Islet of Langerhans (tissue), 1 donor: ENCODE data around the gene TERT.

ENCODE experiments used
- FAIRE-seq: peaks from one replicate; lab custom pipeline; 2011; peaks lifted over from hg19 to GRCh38; lab: Jason Lieb, UNC

Gene TERT

DNA sequence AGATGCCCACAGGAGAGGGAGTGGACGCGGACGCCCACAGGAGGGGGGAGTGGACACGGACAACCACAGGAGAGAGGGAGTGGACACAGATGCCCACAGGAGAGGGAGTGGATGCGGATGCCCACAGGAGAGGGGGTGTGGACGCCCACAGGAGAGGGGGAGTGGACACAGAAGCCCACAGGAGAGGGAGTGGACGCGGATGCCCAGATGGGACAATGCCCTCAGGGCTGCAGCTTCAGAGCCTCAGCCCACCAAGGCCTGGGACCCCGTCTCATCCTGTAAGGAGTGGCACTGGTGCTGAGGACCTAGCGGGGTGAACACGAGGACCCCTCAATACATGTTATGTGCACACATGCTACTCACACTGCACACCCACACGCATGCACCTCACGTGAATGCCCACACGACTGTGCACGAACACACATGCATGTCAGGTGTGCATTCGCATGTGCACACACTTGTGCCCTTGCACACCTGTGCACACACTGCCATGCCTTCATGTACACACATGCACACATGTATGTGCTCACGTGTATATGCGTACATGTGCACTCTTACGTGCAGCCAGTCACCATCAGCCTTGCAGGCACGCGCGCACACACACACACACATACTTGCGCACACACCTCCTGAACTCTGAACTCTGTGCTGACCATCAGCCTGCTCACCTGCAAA is 34.9 kb downstream of the TERT start:
- no peak for FAIRE-seq

DNA sequence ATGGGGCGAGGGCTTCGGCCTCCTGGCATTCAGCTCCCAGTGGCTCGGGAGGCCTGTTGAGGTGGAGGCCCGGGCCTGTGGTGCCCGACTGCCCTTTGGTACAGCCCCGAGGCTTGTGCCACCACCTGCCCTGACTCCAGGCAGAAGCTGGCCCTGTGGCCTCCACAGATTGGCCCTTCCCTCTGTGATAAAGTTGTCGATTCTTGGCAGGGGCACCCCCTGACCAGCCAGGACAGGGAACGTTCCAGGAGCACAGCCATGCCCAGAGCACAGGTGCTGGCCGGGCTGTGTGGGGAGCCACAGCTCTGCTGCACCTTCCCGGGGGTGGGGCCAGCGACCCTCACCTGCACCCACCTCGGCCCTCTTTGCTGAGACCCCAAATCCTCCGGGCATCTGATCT is 37.0 kb downstream of the TERT start:
- no peak for FAIRE-seq

DNA sequence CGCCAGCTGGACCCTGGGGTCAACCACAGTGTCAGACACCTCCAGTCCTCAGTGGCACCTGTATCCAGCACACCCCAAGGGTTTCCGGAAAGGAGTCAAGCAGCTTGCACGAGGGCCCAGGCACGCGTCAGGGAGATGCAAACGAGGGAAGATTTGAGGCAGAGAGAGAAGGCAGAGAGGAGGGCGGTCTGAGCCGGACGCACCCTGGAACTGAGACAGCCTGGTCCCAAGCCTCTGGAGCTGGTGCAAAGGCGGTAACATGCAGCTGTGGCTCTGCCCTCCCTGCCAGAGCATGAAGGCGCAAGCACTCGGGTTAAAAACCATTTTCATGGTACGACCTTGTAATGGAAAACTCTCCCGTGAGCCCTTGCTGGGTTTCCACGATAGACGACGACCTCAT is 37.5 kb downstream of the TERT start:
- FAIRE-seq = no peak

- no peak for FAIRE-seq
Measured at GRCh38 chr5:1256776-1257175, 38.1 kb downstream of the TERT start.

GRCh38 chr5:1255081-1255561 is 39.7 kb downstream of the TERT start:
- no peak for FAIRE-seq

GRCh38 chr5:1254196-1254595 is 40.7 kb downstream of the TERT start:
- FAIRE-seq = no peak

DNA sequence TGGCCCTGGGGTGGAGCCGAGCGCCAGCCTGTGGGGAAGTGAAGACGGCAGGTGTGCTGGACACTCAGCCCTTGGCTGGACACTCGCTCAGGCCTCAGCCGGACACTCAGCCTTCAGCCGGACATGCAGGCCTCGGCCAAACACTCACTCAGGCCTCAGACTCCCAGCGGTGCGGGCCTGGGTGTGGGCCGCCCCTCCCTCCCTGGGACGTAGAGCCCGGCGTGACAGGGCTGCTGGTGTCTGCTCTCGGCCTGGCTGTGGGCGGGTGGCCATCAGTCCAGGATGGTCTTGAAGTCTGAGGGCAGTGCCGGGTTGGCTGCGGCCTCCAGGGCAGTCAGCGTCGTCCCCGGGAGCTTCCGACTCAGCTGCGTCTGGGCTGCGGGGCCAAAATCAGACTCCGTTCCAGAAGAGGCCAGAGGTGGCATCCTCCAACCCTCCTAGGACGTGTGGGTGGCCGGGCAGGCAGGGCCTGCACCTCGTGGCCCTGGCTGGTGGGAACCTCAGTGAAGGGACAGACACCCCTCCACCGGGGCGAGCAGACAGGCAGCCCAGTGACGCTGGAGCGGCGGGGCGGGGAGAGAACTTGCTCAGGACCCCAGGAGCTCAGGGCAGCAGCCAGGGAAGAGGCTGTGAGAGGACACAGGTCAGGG is 41.3 kb downstream of the TERT start:
- FAIRE-seq = no peak

DNA sequence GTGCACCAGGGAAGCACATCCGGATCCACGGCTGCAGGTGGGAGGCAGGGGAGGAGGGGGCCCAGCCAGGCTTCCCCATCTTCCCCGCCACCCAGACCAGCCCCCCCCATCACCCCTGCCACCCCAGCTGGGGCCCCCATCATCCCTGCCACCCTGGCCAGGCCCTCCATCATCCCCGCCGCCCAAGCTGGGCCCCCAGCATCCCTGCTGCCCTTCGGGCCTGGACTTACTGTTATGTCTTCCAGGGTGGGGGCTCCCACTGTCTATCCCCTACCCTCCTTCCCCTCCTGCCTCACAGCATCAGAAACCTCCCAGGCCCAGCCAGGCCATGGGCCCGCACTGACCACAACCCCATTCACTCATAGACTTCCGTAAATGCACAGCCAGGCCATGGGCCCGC is 42.2 kb downstream of the TERT start:
- FAIRE-seq = no peak

DNA sequence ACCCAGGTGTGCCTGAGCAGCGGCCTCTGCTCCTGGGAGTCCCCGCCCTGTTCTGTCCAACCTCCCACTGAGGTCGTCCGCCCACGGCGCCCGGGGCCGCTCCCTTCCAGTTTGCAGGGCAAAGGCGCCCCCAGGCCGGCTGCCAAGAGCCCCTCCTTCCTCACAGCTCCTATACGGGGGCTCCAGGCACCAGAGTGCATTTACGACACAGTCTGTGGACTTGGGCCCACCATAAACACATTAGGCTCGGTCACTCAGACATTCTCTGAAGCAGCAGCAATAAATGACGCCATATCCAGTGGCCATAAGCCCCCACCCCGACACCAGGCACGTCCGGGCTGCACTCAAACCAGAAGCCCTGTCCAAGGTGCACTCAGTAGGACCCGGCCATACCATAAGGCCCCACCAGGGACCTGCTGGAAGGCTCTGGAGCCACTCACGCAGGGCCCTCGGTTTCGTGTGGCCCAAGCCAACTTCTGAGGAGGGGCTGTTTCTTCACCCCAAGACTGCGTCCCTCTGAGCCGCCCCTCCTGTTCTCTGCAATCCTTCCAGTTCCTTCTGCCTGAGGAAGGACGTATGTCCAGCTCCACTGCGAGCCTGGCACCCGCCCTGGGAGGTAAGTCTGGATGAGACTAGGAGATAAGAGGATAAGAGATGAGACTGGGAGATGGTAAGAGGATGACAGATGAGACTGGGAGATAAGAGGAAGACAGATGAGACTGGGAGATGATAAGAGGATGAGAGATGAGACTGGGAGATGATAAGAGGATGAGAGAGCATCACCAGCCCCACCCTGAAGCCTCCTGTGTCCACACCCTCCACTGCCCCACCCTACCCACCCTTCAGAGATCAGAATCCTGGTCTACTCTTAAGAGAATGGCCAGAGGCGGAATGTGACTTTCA is 42.9 kb downstream of the TERT start:
- FAIRE-seq = no peak

DNA sequence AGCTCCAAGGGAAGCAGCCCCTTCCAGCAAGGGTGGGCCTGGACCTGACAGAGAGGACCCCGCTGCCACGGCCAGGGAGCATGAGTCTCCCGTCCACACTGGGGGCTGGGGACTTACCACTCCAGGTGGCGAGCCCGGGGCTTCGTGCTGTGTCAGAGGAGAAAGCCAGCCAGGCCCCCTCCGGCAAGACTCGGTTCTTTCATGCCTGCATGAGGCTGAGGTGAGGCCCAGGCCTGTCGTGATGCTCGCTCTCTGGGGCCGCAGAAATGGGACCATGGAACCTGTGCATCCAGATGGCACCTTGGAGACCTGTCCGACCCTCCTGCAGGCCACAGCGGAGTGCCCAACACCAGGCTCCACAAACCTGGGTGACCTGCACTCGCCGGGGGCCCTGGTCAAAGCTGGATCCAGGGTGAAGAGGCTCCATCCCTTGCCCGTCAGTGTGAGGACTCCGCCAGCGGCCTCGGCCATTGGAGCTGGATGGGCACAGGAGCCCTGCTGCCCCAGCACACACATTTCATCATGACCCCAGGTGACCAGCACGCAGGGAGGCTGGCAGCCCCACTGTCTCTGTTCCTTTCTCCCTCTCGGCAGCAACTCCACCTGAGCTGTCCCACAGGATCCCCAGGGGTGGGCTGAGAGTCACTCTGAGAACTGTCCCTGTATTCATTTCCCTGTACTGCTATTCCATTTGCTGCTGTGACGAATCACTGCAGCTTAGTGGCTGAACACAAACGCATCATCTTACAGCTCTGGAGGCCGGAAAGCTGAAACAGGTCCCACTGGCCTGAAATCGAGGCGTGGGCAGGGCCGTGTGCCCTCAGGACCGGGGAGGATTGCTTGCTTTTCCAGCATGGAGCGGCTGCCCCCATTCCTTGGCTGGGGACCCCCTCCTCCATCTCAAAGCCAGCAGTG is 45.2 kb downstream of the TERT start:
- FAIRE-seq = no peak

DNA sequence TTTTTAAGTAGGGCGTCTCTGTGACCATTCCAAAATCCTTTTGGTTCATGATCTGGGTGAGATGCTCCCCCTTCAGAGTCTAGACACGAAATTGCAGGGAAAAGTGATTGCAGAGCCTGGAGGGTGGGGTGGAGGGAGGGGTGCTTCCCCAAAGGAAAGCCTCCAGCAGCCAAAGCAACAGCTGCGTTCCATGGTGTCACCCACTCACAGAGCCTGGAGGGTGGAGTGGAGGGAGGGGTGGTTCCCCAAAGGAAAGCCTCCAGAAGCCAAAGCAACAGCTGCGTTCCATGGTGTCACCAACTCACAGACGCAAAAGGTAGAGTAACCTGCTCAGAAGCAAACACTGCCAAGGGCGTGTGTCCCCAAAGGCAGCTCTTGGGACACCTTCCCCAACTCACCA is 47.1 kb downstream of the TERT start:
- FAIRE-seq = no peak

DNA sequence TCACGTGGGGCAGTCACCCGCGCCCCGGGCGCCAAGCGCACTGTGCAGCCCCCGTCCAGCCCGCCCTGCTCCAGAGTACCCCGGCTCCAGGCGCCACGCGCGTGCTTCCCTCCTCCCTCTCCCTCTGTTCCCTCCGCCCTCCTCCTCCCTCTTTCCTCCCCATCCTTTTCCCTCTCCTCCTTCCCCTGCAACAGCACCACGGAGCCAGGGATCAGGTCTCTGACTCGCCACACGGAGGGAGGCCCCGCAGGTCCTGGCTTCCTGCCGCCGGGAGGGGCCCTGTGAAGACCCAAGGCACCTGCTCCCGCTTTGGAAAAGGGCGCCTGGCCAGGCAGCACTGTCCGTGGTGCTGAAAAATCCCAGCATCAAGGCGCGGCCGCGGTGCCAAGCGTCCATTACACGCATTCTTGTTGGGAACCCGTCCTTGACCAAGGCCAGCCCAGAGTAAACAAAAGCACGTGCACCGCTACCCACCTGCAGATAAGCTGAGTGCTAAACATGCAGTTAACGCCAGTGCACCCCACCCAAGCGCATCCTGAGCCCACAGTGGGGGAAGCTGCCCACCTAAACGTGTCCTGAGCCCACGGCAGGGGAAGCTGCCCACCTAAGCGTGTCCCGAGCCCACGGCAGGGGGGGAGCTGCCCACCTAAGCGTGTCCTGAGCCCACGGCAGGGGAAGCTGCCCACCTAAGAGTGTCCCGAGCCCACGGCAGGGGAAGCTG is 48.0 kb downstream of the TERT start:
- no peak for FAIRE-seq

GRCh38 chr5:1245905-1246576 is 48.8 kb downstream of the TERT start:
- no peak for FAIRE-seq

- FAIRE-seq = no peak
Measured at GRCh38 chr5:1244976-1245375, 49.9 kb downstream of the TERT start.

DNA sequence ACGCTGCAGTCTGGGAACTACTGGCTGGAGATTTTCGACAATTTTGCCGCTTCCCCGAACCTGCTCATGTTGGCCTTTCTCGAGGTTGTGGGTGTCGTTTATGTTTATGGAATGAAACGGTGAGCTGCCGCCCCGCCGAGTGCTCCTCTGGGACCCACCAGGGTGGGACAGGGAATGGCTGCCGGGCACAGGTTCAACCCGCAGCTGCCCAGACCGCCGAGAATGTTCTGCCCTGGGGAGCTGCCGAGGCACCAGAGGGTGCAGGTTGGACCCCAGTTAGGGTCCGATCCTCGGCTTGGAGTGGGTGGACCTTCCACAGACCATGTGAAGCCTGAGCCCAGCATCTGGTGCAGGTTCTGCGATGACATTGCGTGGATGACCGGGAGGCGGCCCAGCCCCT is 50.6 kb downstream of the TERT start:
- no peak for FAIRE-seq

GRCh38 chr5:1243487-1244130 is 51.3 kb downstream of the TERT start:
- FAIRE-seq = no peak

DNA sequence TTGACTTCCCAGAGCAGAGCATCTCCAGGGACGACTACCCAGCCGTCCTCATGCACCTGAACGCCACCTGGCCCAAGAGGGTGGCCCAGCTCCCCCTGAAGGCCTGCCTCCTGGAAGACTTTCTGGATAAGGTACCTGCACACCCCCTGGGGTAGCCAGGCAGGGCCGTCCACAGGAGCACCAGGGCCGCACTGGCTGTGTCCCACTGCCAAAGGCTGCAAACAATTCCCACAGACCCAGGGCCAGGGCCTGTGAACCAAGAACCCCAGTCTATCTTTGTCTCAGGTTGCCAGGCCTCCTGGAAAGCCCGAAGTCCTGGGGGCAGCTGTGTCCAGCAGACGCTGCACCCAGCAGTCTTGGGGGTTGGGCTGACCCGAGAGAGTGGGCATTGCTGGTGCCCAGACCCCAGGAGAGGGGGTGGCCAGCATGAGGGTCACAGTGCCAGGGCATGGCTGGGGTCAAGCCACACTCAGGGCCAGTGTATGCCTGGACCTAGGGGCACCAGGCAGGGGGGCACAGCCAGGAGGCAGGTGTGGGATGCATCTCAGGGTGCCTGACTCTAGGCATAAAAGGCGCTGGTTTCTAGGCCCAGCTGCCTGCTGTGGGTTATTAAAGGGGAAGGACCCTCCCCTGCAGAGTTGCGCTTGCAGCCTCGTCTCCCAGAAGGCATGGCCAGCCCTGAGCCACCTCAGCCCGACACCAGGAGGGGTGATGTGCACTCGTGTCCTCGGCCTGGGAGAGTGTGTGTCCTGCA is 52.0 kb downstream of the TERT start:
- no peak for FAIRE-seq

- no peak for FAIRE-seq
Measured at GRCh38 chr5:1241509-1242080, 53.3 kb downstream of the TERT start.
